ENCODE data around the gene ANHX. TPM values are rescaled to one million over a fixed set of nuclear protein-coding genes. Genes with fewer than 3 reads are reported as not detected.

Gene ANHX
- total RNA-seq, 2 experiments from 2014 or later: not detected

DNA sequence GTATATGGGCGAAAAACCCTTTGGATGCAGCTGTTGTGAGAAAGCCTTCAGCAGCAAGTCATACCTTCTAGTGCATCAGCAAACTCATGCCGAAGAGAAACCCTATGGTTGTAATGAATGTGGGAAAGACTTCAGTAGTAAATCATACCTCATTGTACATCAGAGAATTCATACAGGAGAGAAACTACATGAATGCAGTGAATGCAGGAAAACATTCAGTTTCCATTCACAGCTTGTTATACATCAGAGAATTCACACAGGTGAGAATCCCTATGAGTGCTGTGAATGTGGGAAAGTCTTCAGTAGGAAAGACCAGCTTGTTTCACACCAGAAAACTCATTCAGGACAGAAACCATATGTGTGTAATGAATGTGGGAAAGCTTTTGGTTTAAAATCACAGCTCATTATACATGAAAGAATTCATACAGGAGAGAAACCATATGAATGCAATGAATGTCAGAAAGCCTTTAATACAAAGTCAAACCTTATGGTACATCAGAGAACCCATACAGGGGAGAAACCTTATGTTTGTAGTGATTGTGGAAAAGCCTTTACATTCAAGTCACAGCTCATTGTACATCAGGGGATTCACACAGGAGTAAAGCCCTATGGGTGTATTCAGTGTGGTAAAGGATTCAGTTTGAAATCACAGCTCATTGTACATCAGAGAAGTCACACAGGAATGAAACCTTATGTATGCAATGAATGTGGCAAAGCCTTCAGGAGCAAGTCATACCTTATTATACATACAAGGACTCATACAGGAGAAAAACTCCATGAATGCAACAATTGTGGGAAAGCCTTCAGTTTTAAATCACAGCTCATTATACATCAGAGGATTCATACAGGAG, 33.0 kb downstream of the ANHX start:
- Histone ChIP-seq H3K79me2 (ENCODE audit: insufficient read depth, low read depth, low read length) (no peaks in the 10 kb centered on the region), H2AFZ (ENCODE audit: low read length) (no peak overlapping the region), H3K9me3 (ENCODE audit: low read length) (peaks cover 71% of the 10 kb centered on the region), H3K4me1 (ENCODE audit: insufficient read depth, low read length, poor library complexity, severe bottlenecking) (no peaks in the 10 kb centered on the region), H3K36me3 (ENCODE audit: insufficient read depth, low read length) (peaks cover 46% of the 10 kb centered on the region), H3K4me3 (ENCODE audit: low read depth, low read length, poor library complexity, severe bottlenecking) (no peak overlapping the region), H4K20me1 (ENCODE audit: insufficient read depth, low read length) (no peaks in the 10 kb centered on the region), H3K27ac (ENCODE audit: low read depth, low read length, poor library complexity, severe bottlenecking) (no peak overlapping the region), H3K9me2 (ENCODE audit: insufficient read depth, low read length) (no peaks in the 10 kb centered on the region), H3K4me2 (ENCODE audit: low read length) (no peak overlapping the region)
- CTCF ChIA-PET (ENCODE audit: unreplicated experiment): no interaction called here
- POLR2A ChIA-PET: interaction anchor here (0.8 kb wide), 1 partner anchor 16 kb away, joined by 3 read pairs; no protein-coding TSS in a partner anchor
- TF ChIP-seq EZH2phosphoT487 (IDR thresholded peaks at IDR 0.05; ENCODE audit: borderline replicate concordance, low read depth, low read length): no peak
- no peak for TF ChIP-seq CTCF (conservative IDR thresholded peaks at IDR 0.05; ENCODE audit: low read length)
- intact Hi-C loops (cut with micrococcal nuclease; ENCODE audit: unreplicated experiment): no loop called here
- BruUV-seq (replicated peaks): TSS peak; percentile 21
- DNase-seq (ENCODE audit: low spot score): peak; percentile 17

DNA sequence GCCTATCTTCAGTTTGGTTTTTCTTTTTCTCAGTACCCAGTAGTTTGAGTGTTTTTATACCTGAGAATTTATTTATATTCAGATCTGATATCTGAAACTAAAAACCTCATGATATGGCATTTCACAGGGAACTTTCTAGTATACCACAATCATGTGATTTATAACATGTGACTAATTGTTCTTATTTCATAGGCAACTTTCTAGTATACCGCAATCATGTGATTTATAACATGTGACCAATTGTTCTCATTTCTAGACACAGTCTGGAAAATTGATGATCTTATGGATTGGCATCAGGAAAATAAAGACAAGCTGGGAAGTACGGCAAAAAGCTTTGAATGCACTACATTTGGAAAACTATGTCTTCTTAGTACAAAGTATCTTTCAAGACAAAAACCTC, 33.8 kb downstream of the ANHX start:
- Histone ChIP-seq H3K79me2 (ENCODE audit: insufficient read depth, low read depth, low read length) (no peaks in the 10 kb centered on the region), H3K4me1 (ENCODE audit: insufficient read depth, low read length, poor library complexity, severe bottlenecking) (no peaks in the 10 kb centered on the region), H3K36me3 (ENCODE audit: insufficient read depth, low read length) (peaks cover 46% of the 10 kb centered on the region), H3K9me2 (ENCODE audit: insufficient read depth, low read length) (no peaks in the 10 kb centered on the region), H4K20me1 (ENCODE audit: insufficient read depth, low read length) (no peaks in the 10 kb centered on the region), H2AFZ (ENCODE audit: low read length) (no peak overlapping the region), H3K27ac (ENCODE audit: low read depth, low read length, poor library complexity, severe bottlenecking) (no peak overlapping the region), H3K4me2 (ENCODE audit: low read length) (no peak overlapping the region), H3K4me3 (ENCODE audit: low read depth, low read length, poor library complexity, severe bottlenecking) (no peak overlapping the region), H3K9me3 (ENCODE audit: low read length) (peaks cover 63% of the 10 kb centered on the region)
- no TSS peak for BruUV-seq (replicated peaks)
- ChIA-PET POLR2A (no interaction called here), CTCF (ENCODE audit: unreplicated experiment) (no interaction called here)
- no peak for TF ChIP-seq EZH2phosphoT487 (IDR thresholded peaks at IDR 0.05; ENCODE audit: borderline replicate concordance, low read depth, low read length)
- no peak for DNase-seq (ENCODE audit: low spot score)
- intact Hi-C loops (cut with micrococcal nuclease; ENCODE audit: unreplicated experiment): no loop called here

DNA sequence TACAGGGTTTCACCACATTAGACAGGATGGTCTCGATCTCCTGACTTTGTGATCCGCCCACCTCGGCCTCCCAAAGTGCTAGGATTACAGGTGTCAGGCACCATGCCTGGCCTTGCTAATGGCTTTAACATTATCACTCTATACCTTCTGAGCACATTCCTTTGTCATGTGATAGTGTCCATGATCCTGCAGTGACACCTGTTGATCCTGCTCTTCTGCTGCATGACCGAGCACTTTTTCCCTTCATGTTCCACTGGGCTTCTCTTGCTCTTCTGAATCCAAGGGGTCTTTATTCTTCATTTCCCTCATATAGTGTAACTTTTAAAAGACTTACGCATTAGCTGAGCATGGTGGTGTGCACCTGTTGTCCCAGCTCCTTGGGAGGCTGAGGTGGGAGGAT, 42.8 kb downstream of the ANHX start:
- Histone ChIP-seq H3K4me1 (ENCODE audit: insufficient read depth, low read length, poor library complexity, severe bottlenecking) (no peaks in the 10 kb centered on the region), H3K4me3 (ENCODE audit: low read depth, low read length, poor library complexity, severe bottlenecking) (no peak overlapping the region), H3K4me2 (ENCODE audit: low read length) (no peak overlapping the region), H3K79me2 (ENCODE audit: insufficient read depth, low read depth, low read length) (no peaks in the 10 kb centered on the region), H3K9me2 (ENCODE audit: insufficient read depth, low read length) (no peaks in the 10 kb centered on the region), H3K36me3 (ENCODE audit: insufficient read depth, low read length) (peaks cover 86% of the 10 kb centered on the region), H3K27ac (ENCODE audit: low read depth, low read length, poor library complexity, severe bottlenecking) (no peak overlapping the region), H3K9me3 (ENCODE audit: low read length) (peaks cover 38% of the 10 kb centered on the region), H4K20me1 (ENCODE audit: insufficient read depth, low read length) (no peaks in the 10 kb centered on the region), H2AFZ (ENCODE audit: low read length) (no peak overlapping the region)
- ChIA-PET CTCF (ENCODE audit: unreplicated experiment) (no interaction called here), POLR2A (interaction anchor here (1.2 kb wide), 1 partner anchor 206 kb away, joined by 3 read pairs; the partner anchor contains the start of gene ZNF26)
- no TSS peak for BruUV-seq (replicated peaks)
- intact Hi-C loops (cut with micrococcal nuclease; ENCODE audit: unreplicated experiment): no loop called here
- no peak for DNase-seq (ENCODE audit: low spot score)
- TF ChIP-seq EZH2phosphoT487 (IDR thresholded peaks at IDR 0.05; ENCODE audit: borderline replicate concordance, low read depth, low read length) (no peak), CTCF (conservative IDR thresholded peaks at IDR 0.05; ENCODE audit: low read length) (no peak)
